ENCODE measurements around the gene SYT2.
"Not testable (repeated sequence)": the region's sequence is repeated elsewhere in the genome, so short reads cannot be mapped to it uniquely, and the experiment has no call there.

Gene SYT2

GRCh38 chr1:202545647-202546303 lies 164.5 kb downstream of the SYT2 start:
- DNase-seq (ENCODE audit: low read depth in 2 of 2), result not testable (repeated sequence)

GRCh38 chr1:202544766-202545449 lies 165.3 kb downstream of the SYT2 start:
- DNase-seq (ENCODE audit: low read depth in 2 of 2), result not testable (repeated sequence)

- not testable (repeated sequence) for DNase-seq (ENCODE audit: low read depth in 2 of 2)
These were observed 166.7 kb downstream of the SYT2 start for GRCh38 chr1:202543537-202543936.

- DNase-seq (ENCODE audit: low read depth in 2 of 2), result not testable (repeated sequence)
These were observed 167.8 kb downstream of the SYT2 start for GRCh38 chr1:202542415-202542814.

GRCh38 chr1:202540858-202541257 lies 169.4 kb downstream of the SYT2 start:
- not testable (repeated sequence) for DNase-seq (ENCODE audit: low read depth in 2 of 2)

Measured in fibroblast of skin of left biceps (primary cell).